HCT116 (cell line): ENCODE results near the gene GAPT. TPM values are rescaled to one million over a fixed set of nuclear protein-coding genes. Genes with fewer than 3 reads are reported as not detected.

Source experiments
- ATAC-seq: fragments of 200-7000 bp; cut with Tn5 transposase; 2 replicates; pipeline ENCODE4 v1.9.1; 2020; ENCODE audit warnings: mild to moderate bottlenecking, moderate library complexity
- BruUV-seq: library from RNA; stranded (reverse); fragments of 400-500 nt; replicated peaks from 2 replicates; lab custom pipeline; 2021; lab: Mats Ljungman, UMichigan
- CTCF ChIA-PET: fragments of 300-600 bp; sonication (Branson Sonifier 250); formaldehyde crosslinking; loops from one replicate; lab custom pipeline; 2021; ENCODE audit warnings: antibody characterized with exemption; lab: Charles Lee
- POLR2A ChIA-PET: fragments of 300-600, 350-600 bp; sonication (Branson Sonifier 250); formaldehyde crosslinking; loops from one replicate; lab custom pipeline; 2021; ENCODE audit warnings: antibody characterized with exemption; lab: Charles Lee
- RAD21 ChIA-PET, 2 experiments: fragments of 300-600 bp; sonication (Branson Sonifier 250); formaldehyde crosslinking; loops; one replicate each; lab custom pipeline; 2023; ENCODE audit warnings: low total read pairs in 2 of 2; ENCODE audit not compliant: uncharacterized antibody in 2 of 2, unreplicated experiment in 2 of 2, low non-redundant PET in 1 of 2; lab: Charles Lee
- DNase-seq: peaks from one replicate; pipeline ENCODE4 v3.0.0-alpha.2; 2010; ENCODE audit warnings: low read depth, low spot score
- H2AFZ ChIP-seq: fragments of 200-600 bp; shearing (Covaris generic), sonication (generic); 2 replicates; pipeline ENCODE4 v1.6.1; 2017; ENCODE audit warnings: low read depth, mixed run types, mixed read lengths, antibody characterized with exemption, low read length; ENCODE audit not compliant: poor library complexity, severe bottlenecking
- H3K27ac ChIP-seq: 2 replicates; pipeline ENCODE4 v1.5.1; 2012; ENCODE audit warnings: low read depth, low read length
- H3K27me3 ChIP-seq: fragments of 200-600 bp; sonication (generic); 2 replicates; pipeline ENCODE4 v1.6.1; 2016; ENCODE audit warnings: mixed run types, low read length, mixed read lengths; ENCODE audit not compliant: insufficient read depth
- H3K36me3 ChIP-seq, 2 experiments: fragments of 200-500 bp in 1 of 2; fragments of 200-600 bp in 1 of 2; sonication (Bioruptor generic) in 1 of 2; sonication (generic) in 1 of 2; 2 replicates each; pipeline versions ENCODE4 v1.5.1 to v1.6.1; 2014 to 2016; ENCODE audit warnings: low read length in 2 of 2, inconsistent platforms in 1 of 2, mixed read lengths in 1 of 2, mixed run types in 1 of 2; ENCODE audit not compliant: insufficient read depth in 2 of 2, control insufficient read depth in 1 of 2
- H3K4me1 ChIP-seq, 2 experiments: fragments of 200-600 bp in 1 of 2; sonication (generic) in 1 of 2; 2 replicates each; pipeline versions ENCODE4 v1.5.1 to v1.6.1; 2012 to 2017; ENCODE audit warnings: low read length in 2 of 2, inconsistent platforms in 1 of 2, mild to moderate bottlenecking in 1 of 2, mixed read lengths in 1 of 2, mixed run types in 1 of 2, moderate library complexity in 1 of 2; ENCODE audit not compliant: insufficient read depth in 2 of 2, control insufficient read depth in 1 of 2
- H3K4me2 ChIP-seq: fragments of 200-600 bp; sonication (generic); 2 replicates; pipeline ENCODE4 v1.6.1; 2017; ENCODE audit warnings: mixed run types, low read length, mixed read lengths
- H3K4me3 ChIP-seq, 2 experiments: fragments of 200-600 bp in 1 of 2; sonication (generic) in 1 of 2; replicated peaks in 1 of 2; 2 replicates each; pipeline ENCODE4 v1.5.1; 2011 to 2016; ENCODE audit warnings: low read length in 2 of 2, control low read depth in 1 of 2, low read depth in 1 of 2, mild to moderate bottlenecking in 1 of 2, mixed read lengths in 1 of 2, mixed run types in 1 of 2
- H3K79me2 ChIP-seq: fragments of 200-600 bp; sonication (generic); 2 replicates; pipeline ENCODE4 v1.6.1; 2017; ENCODE audit warnings: mild to moderate bottlenecking, mixed run types, low read length, moderate library complexity, mixed read lengths; ENCODE audit not compliant: insufficient read depth
- H3K9ac ChIP-seq: fragments of 200-600 bp; sonication (generic); 2 replicates; pipeline ENCODE4 v1.6.1; 2016; ENCODE audit warnings: low read length, mixed read lengths
- H3K9me2 ChIP-seq: fragments of 200-600 bp; sonication (generic), shearing (Covaris generic); 2 replicates; pipeline ENCODE4 v1.6.1; 2017; ENCODE audit warnings: mixed run types, mild to moderate bottlenecking, moderate library complexity; ENCODE audit not compliant: insufficient read depth
- H3K9me3 ChIP-seq, 2 experiments: fragments of 200-500 bp in 1 of 2; fragments of 200-600 bp in 1 of 2; sonication (Bioruptor generic) in 1 of 2; sonication (generic) in 1 of 2; 2 replicates each; pipeline ENCODE4 v1.6.1; 2014 to 2017; ENCODE audit warnings: low read length in 2 of 2, mixed read lengths in 2 of 2, inconsistent platforms in 1 of 2, low read depth in 1 of 2, mild to moderate bottlenecking in 1 of 2, mixed run types in 1 of 2, moderate library complexity in 1 of 2; ENCODE audit not compliant: control insufficient read depth in 1 of 2, insufficient read depth in 1 of 2
- H4K20me1 ChIP-seq: fragments of 200-600 bp; sonication (generic), shearing (Covaris generic); 2 replicates; pipeline ENCODE4 v1.6.1; 2017; ENCODE audit warnings: mixed run types, mild to moderate bottlenecking, moderate library complexity; ENCODE audit not compliant: insufficient read depth
- ELF1 ChIP-seq: IDR thresholded peaks from 2 replicates; pipeline ENCODE4 v1.6.1; 2012; ENCODE audit warnings: low read depth, borderline replicate concordance
- EZH2phosphoT487 ChIP-seq: fragments of 200-600 bp; IDR thresholded peaks from 2 replicates; pipeline ENCODE4 v1.6.1; 2018; ENCODE audit warnings: antibody characterized with exemption, borderline replicate concordance
- FOSL1 ChIP-seq: IDR thresholded peaks from 2 replicates; pipeline ENCODE4 v1.6.1; 2012; ENCODE audit warnings: low read depth
- JUND ChIP-seq: IDR thresholded peaks from 2 replicates; pipeline ENCODE4 v1.6.1; 2012
- POLR2A ChIP-seq: IDR thresholded peaks from 2 replicates; pipeline ENCODE4 v1.7.0; 2011; ENCODE audit warnings: borderline replicate concordance; ENCODE audit not compliant: insufficient read depth, insufficient read length; ENCODE audit errors: extremely low read depth
- POLR2AphosphoS5 ChIP-seq: IDR thresholded peaks from 2 replicates; pipeline ENCODE4 v1.6.1; 2011; ENCODE audit warnings: mild to moderate bottlenecking, low read depth, low read length, moderate library complexity
- RAD21 ChIP-seq: IDR thresholded peaks from 2 replicates; pipeline ENCODE4 v1.6.1; 2012; ENCODE audit warnings: low read depth, mild to moderate bottlenecking
- SIN3A ChIP-seq: IDR thresholded peaks from 2 replicates; pipeline ENCODE4 v1.6.1; 2012; ENCODE audit warnings: low read depth
- TCF7L2 ChIP-seq: IDR thresholded peaks from 2 replicates; pipeline ENCODE4 v1.7.0; 2011; ENCODE audit warnings: borderline replicate concordance, inconsistent platforms; ENCODE audit not compliant: insufficient read depth, insufficient read length; ENCODE audit errors: extremely low read depth
- YY1 ChIP-seq: IDR thresholded peaks from 2 replicates; pipeline ENCODE4 v1.6.1; 2011; ENCODE audit warnings: low read length, low read depth, moderate library complexity, mild to moderate bottlenecking; ENCODE audit not compliant: insufficient replicate concordance; ENCODE audit errors: extremely low read depth
- intact Hi-C: fragments of 100-400 bp; cut with micrococcal nuclease; formaldehyde crosslinking; loops from 2 replicates; pipeline ENCODE4 v1.10.0; 2022
- total RNA-seq: library from RNA; stranded (reverse); gene quantifications from one replicate; pipeline ENCODE4 v1.2.1, GENCODE V29; 2021; ENCODE audit not compliant: unreplicated experiment
- TF ChIP-seq, protein P1 (sequence below): IDR thresholded peaks from 2 replicates; pipeline ENCODE4 v1.6.1; 2011; ENCODE audit warnings: mild to moderate bottlenecking, low read length, moderate library complexity; ENCODE audit not compliant: insufficient replicate concordance; ENCODE audit errors: extremely low read depth
- TF ChIP-seq, protein P2 (sequence below), 3 experiments: fragments of 200-600 bp in 1 of 3; sonication (generic) in 1 of 3; IDR thresholded peaks in 2 of 3; conservative IDR thresholded peaks in 1 of 3; 2 replicates each; pipeline ENCODE4 v1.5.1; 2012 to 2017; ENCODE audit warnings: low read depth in 2 of 3, low read length in 2 of 3, antibody characterized with exemption in 1 of 3, borderline replicate concordance in 1 of 3, control low read depth in 1 of 3, mild to moderate bottlenecking in 1 of 3, mixed read lengths in 1 of 3, mixed run types in 1 of 3, moderate library complexity in 1 of 3; ENCODE audit not compliant: insufficient read depth in 1 of 3
- TF ChIP-seq, protein P3 (sequence below): IDR thresholded peaks from 2 replicates; pipeline ENCODE4 v1.6.1; 2012

The GAPT gene
- total RNA-seq, 1 experiment from 2014 or later = not detected

DNA sequence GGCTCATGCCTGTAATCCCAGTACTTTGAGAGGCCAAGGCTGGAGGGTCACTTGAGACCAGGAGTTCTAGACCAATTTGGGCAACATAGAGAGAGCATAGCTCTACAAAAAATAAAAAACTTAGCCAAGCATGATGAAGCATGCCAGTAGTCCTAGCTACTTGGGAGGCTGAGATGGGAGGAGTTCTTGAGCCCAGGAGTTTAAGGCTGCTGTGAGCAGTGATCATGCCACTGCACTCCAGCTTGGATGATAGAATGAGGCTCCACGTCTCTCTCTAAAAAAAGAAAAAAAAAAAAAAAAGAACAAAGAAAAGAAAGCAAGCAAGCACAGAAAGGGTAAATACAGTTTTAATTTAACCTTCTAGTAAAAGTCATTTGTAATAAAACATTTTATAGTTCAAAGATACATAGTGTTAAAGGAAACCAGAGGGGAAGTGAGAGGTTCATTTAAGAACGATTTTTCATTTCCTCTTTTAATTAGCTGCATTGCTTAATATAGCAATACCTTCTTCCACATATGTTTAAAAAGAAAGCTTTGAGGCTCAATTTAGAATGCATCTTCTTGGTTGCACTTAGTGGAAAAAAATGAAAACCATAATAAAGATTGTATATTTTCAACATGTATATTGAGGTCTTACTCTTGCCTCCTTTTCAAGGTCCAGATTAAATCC is 14.9 kb downstream of the GAPT start (continued):
- TF ChIP-seq EZH2phosphoT487 (no peak), SIN3A (no peak), ELF1 (no peak), POLR2AphosphoS5 (no peak)
- TF ChIP-seq, all 23 proteins: peak for 0

- H3K4me2 ChIP-seq = no peak overlapping the region
- H3K4me3 ChIP-seq = no peak overlapping the region
- H3K9ac ChIP-seq = no peak overlapping the region
- no peaks in the 10 kb centered on the region for H3K4me1 ChIP-seq
- intact Hi-C loops = no loop called here
- TF ChIP-seq RAD21 (no peak), JUND (no peak), YY1 (no peak), SIN3A (no peak), FOSL1 (no peak), POLR2A (no peak), POLR2AphosphoS5 (no peak), TCF7L2 (no peak)
- TF ChIP-seq, protein P1, sequence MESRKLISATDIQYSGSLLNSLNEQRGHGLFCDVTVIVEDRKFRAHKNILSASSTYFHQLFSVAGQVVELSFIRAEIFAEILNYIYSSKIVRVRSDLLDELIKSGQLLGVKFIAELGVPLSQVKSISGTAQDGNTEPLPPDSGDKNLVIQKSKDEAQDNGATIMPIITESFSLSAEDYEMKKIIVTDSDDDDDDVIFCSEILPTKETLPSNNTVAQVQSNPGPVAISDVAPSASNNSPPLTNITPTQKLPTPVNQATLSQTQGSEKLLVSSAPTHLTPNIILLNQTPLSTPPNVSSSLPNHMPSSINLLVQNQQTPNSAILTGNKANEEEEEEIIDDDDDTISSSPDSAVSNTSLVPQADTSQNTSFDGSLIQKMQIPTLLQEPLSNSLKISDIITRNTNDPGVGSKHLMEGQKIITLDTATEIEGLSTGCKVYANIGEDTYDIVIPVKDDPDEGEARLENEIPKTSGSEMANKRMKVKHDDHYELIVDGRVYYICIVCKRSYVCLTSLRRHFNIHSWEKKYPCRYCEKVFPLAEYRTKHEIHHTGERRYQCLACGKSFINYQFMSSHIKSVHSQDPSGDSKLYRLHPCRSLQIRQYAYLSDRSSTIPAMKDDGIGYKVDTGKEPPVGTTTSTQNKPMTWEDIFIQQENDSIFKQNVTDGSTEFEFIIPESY = no peak
- TF ChIP-seq, protein P2, sequence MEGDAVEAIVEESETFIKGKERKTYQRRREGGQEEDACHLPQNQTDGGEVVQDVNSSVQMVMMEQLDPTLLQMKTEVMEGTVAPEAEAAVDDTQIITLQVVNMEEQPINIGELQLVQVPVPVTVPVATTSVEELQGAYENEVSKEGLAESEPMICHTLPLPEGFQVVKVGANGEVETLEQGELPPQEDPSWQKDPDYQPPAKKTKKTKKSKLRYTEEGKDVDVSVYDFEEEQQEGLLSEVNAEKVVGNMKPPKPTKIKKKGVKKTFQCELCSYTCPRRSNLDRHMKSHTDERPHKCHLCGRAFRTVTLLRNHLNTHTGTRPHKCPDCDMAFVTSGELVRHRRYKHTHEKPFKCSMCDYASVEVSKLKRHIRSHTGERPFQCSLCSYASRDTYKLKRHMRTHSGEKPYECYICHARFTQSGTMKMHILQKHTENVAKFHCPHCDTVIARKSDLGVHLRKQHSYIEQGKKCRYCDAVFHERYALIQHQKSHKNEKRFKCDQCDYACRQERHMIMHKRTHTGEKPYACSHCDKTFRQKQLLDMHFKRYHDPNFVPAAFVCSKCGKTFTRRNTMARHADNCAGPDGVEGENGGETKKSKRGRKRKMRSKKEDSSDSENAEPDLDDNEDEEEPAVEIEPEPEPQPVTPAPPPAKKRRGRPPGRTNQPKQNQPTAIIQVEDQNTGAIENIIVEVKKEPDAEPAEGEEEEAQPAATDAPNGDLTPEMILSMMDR (IDR thresholded peaks at IDR 0.05 in 2 of 3, conservative IDR thresholded peaks at IDR 0.05 in 1 of 3; ENCODE audit: borderline replicate concordance in 1 of 3, insufficient read depth in 1 of 3, low read depth in 2 of 3, low read length in 2 of 3) = no peak
- TF ChIP-seq, protein P3, sequence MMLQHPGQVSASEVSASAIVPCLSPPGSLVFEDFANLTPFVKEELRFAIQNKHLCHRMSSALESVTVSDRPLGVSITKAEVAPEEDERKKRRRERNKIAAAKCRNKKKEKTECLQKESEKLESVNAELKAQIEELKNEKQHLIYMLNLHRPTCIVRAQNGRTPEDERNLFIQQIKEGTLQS = no peak
- no TSS peak for BruUV-seq
- no peak overlapping the region for H3K27ac ChIP-seq
- RAD21 ChIA-PET = no interaction called here
- CTCF ChIA-PET = interaction anchor here (1.2 kb wide), 1 partner anchor 342 kb away, joined by 4 read pairs; no protein-coding TSS in a partner anchor
- H2AFZ ChIP-seq = no peak overlapping the region
- no peak for ATAC-seq
- H3K79me2 ChIP-seq = no peaks in the 10 kb centered on the region
- POLR2A ChIA-PET = no interaction called here
- H4K20me1 ChIP-seq = no peaks in the 10 kb centered on the region
- H3K36me3 ChIP-seq = no peaks in the 10 kb centered on the region
- no peaks in the 10 kb centered on the region for H3K9me2 ChIP-seq
- H3K9me3 ChIP-seq = no peaks in the 10 kb centered on the region
- H3K27me3 ChIP-seq = peaks cover 32% of the 10 kb centered on the region; the same call in 1 of the 2 replicates
- no peak for DNase-seq
Observed at GRCh38 chr5:58507715-58508114, 16.5 kb downstream of the GAPT start.
